HG02884 (cell line): ENCODE data around the gene PRDM16.

Source experiments
- ATAC-seq: cut with Tn5 transposase; IDR thresholded peaks from one replicate; pipeline ENCODE4 v1.9.1; 2021; ENCODE audit warnings: mild to moderate bottlenecking, moderate library complexity; ENCODE audit not compliant: unreplicated experiment

Gene PRDM16

DNA sequence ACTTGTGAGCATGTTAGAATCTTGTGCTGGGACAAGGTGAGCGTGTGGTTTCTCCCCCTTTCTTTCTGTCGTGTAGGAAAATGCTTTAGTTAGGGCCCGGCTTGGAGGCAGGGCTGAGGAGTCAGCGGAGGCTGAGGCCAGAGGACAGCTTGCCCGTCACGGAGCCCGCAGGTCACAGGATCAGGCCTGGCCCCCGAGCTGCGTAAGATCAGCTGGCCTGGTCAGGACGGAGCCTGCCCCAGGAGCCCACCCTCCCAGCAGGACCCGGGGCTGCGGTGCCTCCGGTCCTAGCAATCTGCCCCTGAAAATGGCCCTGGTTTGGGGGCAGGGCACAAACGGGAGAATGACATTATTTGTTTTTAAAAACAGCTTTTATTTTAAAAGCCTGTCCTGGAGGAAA is 52.0 kb downstream of the PRDM16 start:
- no peak for ATAC-seq

DNA sequence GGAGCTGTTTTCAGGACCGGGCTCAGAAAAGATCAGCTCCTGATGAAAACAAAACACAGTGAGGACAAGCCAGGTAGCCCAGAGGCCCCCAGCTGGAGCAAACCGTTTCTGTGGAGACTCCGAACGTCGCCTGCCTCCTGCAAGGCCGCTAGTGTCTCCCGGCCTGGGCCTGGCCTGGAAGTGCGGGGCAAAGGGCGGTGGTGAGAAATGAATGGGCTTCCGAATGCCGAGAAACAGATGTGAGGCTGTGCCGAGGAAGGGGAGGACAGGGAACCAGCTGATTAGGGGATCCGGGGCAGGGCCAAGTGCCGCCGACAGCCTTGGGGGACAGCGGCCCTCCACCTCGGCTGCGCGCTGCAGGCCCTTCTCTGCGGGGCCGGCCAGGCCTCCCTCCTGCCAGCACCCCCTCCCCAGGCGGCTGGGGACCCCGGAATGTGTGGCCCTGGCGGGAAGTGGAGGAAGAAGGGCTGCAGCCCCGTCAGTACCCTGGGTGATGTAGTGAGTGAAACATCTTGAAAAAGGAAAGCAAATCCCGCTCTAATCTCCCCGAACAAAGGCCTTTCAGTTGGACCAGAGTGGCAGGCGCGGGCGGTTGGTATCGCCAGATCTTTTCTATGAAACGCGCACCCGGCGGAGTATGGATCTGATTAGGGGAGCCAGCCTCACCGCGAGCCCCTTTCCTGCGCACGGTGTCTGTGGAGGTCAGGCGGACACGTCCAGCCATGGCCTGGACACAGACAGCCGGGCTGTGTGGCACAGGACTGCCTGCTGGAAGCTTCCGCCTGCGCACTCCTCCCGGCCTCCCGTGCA is 52.6 kb downstream of the PRDM16 start:
- ATAC-seq: no peak

DNA sequence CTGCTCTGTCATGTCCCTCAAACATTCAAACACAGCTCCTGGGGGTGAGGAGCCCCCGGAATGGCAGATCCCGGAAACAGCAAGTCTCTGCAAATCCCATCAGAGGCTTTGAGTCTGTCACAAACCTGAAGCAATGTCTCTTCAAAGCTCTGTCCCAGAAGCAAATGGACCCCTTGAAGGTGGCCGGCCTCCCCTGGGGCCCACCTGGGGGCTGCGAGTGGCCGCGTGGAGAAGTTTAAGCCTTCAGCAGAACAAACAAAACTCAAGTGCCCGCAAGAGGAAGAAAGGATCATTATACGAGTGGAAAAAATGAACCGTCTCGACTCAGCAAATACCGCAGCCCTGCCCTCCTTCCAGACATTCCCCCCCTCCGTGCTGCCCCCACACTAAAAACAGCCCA is 53.3 kb downstream of the PRDM16 start:
- no peak for ATAC-seq

DNA sequence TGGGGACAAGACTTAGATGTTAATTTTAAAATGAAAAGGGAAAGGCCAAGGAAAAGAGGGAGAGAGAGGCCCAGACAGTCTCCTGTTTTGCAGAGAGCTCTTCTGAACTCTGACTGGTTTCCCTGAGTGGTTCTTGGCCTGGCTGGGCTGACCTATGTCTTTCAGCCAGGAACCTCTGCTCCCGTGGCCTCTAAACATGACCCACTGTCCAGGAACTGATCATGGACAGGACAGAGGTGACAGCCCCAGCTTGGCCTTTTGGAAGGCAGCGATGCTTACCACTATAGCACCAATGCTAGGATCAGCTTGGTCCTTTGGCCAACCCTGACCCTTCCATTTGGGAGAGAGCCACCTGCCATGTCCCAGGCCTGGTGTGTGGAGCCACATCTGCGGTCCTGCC is 55.2 kb downstream of the PRDM16 start:
- no peak for ATAC-seq

DNA sequence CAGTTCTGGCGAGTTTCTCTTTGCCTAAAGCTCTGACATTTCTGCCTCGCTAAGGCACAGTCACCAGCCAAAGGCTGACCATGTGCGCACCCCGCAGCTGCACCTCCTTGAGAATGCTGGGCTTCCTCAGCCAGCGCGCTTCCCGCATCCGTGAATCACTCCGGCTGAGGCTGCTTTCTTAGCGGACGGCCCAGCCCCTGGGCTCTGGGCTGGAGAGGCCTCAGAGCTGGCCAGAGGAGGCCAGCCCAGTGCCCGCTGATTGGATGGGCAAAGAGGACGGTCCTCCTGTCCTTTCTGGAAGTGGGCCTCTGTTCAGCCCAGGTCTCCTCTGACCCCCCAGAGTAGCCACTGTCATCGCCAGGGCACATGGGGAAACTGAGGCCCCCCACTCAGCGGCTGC is 56.1 kb downstream of the PRDM16 start:
- ATAC-seq: no peak

DNA sequence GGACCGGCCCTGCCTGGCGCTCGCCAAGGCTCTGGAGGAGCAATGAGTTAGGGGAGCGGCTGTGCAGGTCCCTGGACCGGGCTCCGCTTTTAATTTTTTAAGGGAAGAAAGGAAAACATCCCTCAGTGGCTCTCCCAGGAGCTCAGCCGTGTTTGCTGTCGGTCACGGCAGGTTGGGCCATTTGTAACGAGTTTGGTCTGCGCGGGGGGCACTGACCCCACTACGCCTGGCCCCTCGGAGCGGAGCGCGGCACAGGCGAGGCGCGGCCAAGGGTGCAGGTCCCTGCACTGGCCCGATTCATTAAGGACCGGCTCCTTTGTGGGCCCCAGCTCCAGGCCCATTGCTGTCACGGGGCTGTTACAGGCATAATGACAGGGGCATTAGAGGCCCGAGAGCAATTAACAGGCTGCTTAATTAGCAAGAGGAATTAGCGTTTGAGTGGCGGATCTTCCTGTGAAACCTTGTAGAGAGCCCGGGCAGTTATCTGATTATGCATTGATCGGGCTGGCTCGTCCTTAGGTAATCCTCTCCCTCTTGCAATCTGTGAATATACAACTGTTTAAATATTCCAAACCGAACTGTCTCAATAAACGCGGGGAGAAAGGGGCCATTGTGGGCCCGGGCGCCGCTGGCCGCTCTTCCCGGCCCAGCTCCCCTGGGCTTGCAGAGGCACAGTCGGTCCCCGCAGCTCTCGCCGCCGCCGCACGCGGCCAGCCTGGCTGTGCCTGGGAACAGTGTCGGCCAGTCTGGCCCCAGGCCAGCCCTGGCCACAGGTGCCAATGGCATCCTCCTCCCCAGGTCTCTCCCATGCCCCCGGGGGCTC is 56.8 kb downstream of the PRDM16 start:
- no peak for ATAC-seq

DNA sequence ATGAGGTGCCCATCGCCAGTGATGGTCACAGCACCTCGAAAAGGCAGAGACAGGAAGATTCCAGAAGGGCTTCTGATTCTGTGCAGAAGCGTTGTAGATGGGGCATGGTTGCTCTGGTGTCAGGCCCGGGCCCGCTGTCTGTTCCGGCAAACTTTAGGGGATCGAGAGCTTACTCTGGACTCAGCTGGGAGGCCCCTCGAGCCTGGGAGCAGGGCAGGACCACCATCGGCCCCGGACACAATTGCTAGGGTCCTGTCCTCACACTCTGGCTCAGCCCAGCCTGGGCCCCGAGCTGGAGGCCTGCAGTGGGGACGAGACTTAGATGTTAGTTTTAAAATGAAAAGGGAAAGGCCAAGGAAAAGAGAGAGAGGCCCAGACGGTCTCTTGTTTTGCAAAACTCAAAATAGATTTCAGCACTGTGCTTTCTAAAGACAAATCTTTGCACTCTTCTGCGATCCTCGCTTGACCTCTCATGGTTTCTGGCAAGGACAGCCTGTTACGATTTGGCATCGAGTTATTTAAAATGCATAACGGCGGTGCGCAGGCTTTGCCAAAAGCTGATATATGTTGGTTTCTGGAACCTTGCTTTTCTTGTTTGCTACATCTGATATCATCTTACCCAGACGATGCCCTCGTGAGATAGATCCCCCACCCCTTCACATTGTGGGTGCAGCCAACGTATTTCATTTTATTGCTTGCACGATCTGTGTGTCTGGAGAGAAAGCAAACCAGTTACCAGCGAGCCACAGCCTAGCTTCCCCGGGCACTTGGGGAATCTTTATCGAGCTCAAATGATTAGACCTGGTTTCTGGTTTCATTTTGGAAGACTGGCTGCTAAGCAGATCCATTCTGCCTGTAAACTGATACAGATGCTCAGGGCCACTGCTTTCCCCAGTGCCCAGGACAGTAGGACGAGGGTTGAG is 58.0 kb downstream of the PRDM16 start:
- ATAC-seq: no peak

DNA sequence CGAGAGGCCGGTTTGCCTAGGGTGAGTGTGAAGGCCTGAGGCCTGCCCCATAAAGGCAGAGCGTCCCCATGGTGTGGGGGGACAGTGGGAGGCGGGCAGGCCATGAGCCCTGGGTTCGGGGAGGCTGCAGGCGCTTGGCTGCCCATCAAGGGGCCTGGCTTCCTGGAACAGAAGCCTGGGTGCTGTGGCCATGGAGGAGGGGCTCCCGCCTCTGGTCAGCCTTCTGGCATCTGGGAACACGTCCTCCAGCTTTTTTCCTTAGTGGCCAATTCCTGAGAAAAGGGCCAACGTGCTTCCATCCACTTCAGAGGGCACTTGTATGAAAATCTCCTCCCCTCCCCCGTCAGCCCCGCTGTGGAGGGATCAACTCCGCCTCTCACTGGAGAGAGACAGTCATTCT is 58.7 kb downstream of the PRDM16 start:
- ATAC-seq: no peak

DNA sequence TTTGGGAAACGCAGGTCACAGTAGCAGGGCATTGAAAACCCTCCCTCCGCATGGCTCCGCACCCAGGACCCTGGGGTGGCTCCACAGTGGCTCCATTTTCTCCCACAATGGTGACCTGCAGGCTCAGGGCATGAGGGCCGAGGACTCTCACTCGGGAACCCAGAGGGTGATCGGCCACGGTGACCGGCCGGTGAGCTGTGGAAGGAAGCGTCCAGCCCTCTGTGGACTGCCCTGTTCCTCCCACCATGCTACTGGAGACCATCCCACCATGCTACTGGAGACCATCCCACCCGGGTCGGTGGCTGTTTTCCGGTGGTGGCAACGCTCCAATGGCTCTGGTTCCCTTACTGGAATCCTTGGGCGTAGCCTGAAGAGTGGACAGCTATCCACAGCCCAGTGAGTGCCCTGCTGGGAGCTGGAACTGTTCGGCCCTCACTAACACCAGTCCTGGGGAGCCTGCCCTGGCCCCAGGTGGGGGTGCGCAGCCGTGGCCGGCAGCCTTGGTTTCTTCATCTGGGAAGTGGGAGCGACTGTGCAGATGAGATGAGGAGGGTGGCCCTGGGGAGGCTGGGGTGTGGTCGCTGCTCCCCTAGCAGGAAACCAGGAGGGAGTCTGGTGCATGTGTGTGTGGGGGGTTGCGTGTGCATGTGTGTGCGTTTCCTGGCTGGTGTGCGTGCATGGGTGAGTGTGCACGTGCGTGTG is 59.6 kb downstream of the PRDM16 start:
- no peak for ATAC-seq

DNA sequence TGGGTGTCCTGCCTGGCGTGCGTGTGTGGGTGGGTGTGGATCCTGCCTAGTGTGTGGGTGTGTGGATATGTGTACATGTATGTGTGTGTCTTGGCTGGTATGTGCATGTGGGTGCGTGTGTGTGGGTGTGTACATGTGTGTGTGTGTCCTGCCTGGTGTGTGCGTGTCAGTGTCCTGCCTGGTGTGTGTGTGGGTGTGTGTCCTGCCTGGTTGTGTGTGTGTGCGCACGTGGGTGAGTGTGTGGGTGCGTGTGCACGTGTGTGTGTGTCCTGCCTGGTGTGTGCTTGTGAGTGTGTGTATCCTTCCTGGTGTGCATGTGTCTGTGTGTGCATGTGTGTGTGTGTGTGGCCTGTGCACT is 60.1 kb downstream of the PRDM16 start:
- no peak for ATAC-seq

DNA sequence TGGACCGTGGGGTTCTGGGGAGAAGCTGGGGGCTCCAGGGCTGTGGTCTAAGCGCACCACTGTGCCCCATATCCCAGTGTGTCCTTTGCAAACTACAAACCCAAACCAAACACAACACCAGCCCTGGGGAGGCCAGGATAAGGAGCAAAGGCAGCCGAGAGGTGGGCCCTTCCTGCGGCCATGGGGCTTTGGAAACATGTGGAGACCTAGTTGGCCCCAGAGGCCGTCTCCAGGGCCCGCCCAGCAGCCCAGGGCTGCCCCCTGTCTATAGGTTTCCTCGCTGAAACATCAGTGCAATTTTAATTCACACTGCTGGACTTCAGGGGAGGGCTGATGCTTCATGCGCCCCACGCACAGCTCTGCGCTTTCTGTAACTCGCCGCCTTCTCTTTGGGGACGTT is 61.3 kb downstream of the PRDM16 start:
- no peak for ATAC-seq

DNA sequence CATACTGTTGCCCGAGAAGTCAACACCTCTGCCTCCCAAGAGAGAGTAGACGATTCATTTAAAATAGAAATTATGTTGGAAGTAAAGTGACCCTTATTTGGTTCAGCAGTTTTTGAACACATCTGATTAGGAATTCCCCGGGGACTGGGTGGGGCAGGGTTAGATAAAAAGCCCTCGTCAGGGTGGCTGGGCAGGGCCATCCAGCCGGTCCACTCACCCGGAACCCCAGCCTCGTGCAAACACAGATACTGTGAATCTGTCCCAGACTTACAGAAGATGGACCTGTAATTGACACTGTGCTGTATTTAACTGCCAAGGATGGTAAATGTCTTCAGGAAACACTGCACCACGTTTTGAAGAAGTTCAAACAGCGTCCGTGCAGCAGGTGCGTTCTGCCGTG is 63.7 kb downstream of the PRDM16 start:
- no peak for ATAC-seq

DNA sequence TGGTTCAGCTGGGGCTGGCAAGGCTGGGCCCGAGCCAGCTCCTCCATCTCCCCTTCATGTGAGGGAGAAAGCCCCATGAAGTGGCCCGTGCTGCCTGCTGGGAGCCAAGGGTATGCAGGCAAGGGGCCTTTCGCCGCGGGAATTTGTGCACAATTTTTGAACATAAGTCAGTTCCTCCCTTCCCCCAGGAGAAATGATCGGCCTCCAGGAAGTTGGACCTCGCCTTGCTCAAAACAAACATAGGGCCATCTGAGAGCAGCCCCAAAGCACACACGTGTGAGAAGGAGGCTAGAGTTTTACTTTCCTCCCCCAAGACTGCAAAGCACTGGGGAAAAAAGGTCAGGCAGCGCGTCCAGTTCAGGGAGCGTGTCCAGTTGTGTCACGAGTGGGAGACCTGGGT is 64.7 kb downstream of the PRDM16 start:
- no peak for ATAC-seq

DNA sequence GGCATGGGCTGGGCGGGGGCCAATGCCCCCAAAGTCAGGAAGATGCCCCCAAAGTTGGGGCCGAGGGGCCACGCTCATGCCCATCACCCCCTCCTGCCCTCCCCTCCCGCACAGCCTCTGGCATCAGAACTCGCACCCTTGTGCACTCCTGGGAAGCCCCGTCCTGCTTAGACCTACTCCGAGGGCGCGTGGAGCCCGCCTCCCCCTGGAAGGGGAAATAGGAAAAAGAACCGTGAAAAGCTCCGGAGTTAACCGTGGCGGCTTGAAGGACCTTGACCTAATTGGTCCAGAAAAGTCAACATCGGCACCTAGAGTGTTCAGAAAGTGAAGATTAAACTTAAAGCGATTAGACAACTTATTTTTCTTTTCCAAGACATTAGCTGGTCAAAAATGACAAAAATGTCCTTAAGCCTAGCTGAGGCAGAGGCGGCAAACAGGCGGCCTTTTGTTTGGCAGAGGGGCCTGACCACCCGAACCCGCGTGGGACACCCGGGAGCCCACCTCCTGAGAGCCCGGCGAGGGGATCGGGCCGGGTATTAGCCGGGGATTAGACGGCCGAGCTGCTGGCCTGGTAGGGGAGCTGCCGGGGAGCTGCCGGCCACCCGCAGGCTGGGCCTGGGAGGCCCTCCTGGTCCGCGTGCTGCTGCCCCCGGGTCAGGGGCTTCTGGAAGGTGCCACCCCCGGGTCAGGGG is 65.5 kb downstream of the PRDM16 start:
- ATAC-seq: no peak

DNA sequence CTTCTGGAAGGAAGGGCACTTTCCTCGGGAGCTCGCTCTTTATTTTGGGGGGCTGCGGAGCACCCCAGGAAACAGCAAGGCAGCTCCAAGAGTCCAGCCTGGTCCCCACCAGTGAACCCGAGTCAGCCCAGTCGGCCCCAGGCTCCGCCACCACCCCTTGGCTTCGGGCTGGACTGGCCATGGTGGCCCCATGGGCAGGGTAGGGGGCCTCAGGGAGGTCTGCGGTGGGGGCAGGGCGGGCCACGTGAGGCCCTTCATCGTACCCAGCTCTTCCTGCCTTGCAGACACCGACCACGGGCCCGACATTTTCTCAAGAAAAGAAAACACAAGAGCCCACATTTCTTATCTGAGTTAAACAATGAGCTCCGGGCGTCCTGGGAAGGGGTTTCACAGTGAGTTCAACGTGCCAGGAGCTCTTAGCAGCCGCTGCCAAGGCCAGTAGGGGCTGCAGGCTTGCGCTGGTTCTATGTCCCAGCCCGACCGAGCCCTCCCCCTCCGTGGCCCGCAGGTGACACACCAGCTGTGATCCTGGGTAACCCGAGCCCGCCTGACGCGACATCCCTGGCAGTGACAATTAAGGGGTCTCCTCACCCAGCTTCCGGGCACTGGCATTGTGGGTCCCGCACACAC is 66.2 kb downstream of the PRDM16 start:
- no peak for ATAC-seq

DNA sequence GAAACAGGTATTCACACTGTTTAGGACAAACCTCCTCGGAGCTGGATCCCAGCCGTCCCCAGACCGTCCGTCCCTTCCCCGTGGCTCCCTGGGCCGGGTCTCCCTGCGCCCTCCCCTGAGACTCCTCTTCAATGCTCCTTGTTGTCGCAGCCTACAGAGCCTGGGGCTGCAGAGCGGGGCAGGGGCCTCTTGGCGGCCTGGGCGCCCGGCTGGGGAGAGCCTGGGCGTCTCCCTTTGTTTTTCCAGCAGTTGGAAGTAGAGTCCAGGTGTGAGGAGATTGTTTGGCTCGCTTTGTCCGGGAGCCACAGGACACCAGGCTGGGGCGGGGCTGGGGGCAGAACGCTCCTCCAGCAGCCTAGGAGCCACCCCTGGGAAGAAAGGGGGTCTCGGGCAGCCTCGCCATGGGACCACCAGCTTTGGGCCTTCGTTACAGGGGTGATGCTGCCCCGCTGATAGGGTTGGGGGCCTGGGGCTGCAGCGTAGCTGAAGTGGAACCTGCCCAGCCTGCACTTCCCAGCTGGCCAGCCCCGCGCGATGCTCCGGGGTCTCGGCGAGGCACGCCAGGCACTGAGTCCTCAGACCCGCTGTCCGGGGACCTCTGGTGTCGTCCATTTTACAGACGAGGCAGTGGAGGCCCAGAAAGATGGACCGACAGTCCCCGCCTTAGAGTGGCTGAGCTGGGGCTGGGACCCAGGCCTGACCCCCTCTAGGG is 66.9 kb downstream of the PRDM16 start:
- no peak for ATAC-seq

DNA sequence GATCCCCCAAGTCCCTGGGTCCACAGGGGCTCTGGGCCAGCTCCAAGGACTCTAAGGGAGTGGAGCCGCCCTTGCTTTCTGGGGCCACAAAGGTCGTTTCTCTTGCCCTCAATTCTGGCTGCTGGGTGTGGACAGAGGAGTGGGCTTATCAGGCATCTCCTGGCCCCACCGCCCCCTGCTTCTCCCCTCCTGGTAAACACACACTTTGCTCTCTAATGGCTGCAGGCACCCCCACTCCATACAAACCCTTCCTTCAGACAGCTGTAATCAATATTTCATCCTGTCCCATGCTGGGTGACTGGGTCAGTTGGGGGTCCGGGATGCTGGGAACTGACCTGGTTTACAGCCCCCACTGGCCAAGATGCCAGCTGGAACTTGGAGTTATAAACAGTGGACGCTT is 67.5 kb downstream of the PRDM16 start:
- no peak for ATAC-seq

DNA sequence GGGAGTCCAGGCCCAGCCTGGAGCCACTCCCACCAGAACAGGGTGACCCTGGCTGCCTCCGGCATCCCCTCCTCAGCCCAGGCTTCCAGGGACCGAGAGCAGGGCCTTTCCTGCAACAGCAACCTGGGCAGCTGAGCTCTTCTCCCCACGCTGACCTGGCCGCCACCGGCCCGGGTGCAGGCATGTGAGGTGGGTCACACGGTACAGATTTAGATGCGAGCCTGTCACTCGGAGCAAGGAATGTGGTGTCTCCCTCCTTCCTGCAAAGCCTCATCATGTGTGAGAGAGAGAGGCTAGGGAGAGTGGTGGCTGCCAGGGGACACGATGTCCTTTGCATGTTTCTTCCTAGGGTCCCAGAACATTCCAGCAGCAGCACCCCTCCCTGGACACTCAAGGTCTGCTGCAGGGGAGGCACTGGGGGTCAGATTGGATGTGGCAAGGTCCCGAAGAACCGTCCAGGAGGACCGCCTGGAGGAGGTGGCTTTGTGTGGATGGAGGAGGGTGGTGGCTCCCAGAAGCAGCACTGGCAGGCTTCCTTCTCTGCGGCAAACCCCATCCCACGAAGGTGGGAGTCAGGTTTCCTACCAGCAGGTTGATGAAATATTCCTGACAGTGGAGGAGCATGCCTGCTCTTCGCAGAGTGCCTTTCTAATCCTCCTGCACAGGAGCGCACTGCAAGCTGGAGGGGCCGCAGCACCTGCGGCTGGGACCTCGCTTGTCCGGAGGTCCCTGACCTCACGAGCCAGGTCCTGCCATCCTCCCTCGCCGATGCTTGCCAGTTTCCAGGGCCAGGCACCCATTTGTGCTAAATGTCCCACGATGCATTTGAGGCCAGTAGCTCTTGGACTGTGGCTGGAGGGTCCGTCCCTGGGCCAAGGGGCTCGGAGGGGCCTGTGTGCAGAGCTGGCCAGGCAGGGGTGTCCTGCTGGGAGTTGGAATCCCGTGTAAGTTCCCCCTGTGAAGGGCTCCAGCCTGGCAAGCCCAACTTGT is 68.4 kb downstream of the PRDM16 start:
- no peak for ATAC-seq
